ENCODE data around the gene ADGRL3. TPM values are rescaled to one million over a fixed set of nuclear protein-coding genes. Genes with fewer than 3 reads are reported as not detected.
A peak's percentile ranks its signal among the peaks of the same experiment; 100 is the strongest.

The ADGRL3 gene
- total RNA-seq (2.0 TPM), polyA plus RNA-seq (0.82 TPM)
- long read RNA-seq, donor 1: 0 reads
- long read RNA-seq, donor 2: 0 reads
- long read RNA-seq, donor 3: 0 reads
- long read RNA-seq, donor 4: 0 reads
- long read RNA-seq, donor 5: 0 reads
- long read RNA-seq, donor 6: 0 reads
- long read RNA-seq, donor 7: 0 reads
- long read RNA-seq, donor 8: 0 reads
- long read RNA-seq, donor 9: 0 reads
- long read RNA-seq, donor 10, partial matches to known transcripts: 6 of 6 reads
- long read RNA-seq, donor 10, other reads (novel, unspliced or antisense): 0 of 6 reads

- no peak within 1 kb of the TSS for H3K27ac ChIP-seq (ENCODE audit: low read depth in 1 of 2, low read length in 1 of 2)
Observed at GRCh38 chr4:61200187-61200915, at the start of gene ADGRL3. ADGRL3 (plus strand) TSS chr4:61200326.

GRCh38 chr4:61152433-61152832 lies 47.7 kb upstream of the ADGRL3 start:
- no peak overlapping the region for H3K4me3 ChIP-seq (ENCODE audit: low read length in 2 of 2)
- H3K27ac ChIP-seq (ENCODE audit: low read depth in 1 of 2, low read length in 1 of 2): no peak overlapping the region
- 89% methylated on average over 4 of the region's 4 CpGs for WGBS
- H3K9me3 ChIP-seq (ENCODE audit: control insufficient read depth in 2 of 2, insufficient read depth in 1 of 2, low read length in 1 of 2): no peaks in the 10 kb centered on the region
- no peaks in the 10 kb centered on the region for H3K36me3 ChIP-seq (ENCODE audit: control insufficient read depth in 2 of 2, insufficient read depth in 2 of 2, low read length in 1 of 2)
- no peaks in the 10 kb centered on the region for H3K27me3 ChIP-seq (ENCODE audit: control insufficient read depth in 2 of 2, insufficient read depth in 1 of 2, low read length in 1 of 2)
- no peaks in the 10 kb centered on the region for H3K4me1 ChIP-seq (ENCODE audit: control insufficient read depth in 2 of 2, insufficient read depth in 2 of 2, low read length in 2 of 2)
- DNase-seq (ENCODE audit: low read depth in 6 of 9, low spot score in 9 of 9): no peak

More at GRCh38 chr4:61200187-61200915, at the start of gene ADGRL3:
- Histone ChIP-seq H3K36me3 (ENCODE audit: control insufficient read depth in 2 of 2, insufficient read depth in 2 of 2, low read length in 1 of 2) (no peaks in the 10 kb centered on the region), H3K9me3 (ENCODE audit: control insufficient read depth in 2 of 2, insufficient read depth in 1 of 2, low read length in 1 of 2) (no peaks in the 10 kb centered on the region), H3K27me3 (ENCODE audit: control insufficient read depth in 2 of 2, insufficient read depth in 1 of 2, low read length in 1 of 2) (peaks cover 38 to 55% of the 10 kb centered on the region in 2 donors), H3K4me3 (ENCODE audit: low read length in 2 of 2) (peak within 1 kb of the TSS; percentile 29 to 39), H3K4me1 (ENCODE audit: control insufficient read depth in 2 of 2, insufficient read depth in 2 of 2, low read length in 2 of 2) (no peaks in the 10 kb centered on the region)
- peak in 2 of 9 donors; percentile 4 to 18 for DNase-seq (ENCODE audit: low read depth in 6 of 9, low spot score in 9 of 9)
- WGBS: under 1% methylated on average over 92 of the region's 92 CpGs

DNA sequence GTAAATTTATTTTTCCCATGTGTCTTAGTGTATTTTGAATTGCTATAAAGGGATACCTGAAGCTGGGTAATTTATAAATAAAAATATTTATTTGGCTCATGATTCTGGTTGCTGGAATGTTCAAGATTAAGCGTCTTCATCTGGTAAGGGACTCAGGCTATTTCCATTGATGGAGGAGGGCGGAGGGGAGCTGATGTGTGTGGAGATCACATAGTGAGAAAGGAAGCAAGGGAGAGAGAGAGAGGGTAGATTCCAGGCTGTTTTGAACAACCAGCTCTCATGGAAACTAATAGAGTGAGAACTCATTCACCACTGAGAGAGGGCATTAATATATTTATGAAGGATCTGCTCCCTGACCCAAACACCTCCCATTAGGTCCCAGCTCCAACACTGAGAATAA lies 39.6 kb upstream of the ADGRL3 start:
- 96% methylated on average over 2 of the region's 2 CpGs for WGBS
- no peaks in the 10 kb centered on the region for H3K36me3 ChIP-seq (ENCODE audit: control insufficient read depth in 2 of 2, insufficient read depth in 2 of 2, low read length in 1 of 2)
- H3K4me3 ChIP-seq (ENCODE audit: low read length in 2 of 2): no peak overlapping the region
- no peaks in the 10 kb centered on the region for H3K27me3 ChIP-seq (ENCODE audit: control insufficient read depth in 2 of 2, insufficient read depth in 1 of 2, low read length in 1 of 2)
- no peak overlapping the region for H3K27ac ChIP-seq (ENCODE audit: low read depth in 1 of 2, low read length in 1 of 2)
- DNase-seq (ENCODE audit: low read depth in 6 of 9, low spot score in 9 of 9): no peak
- H3K4me1 ChIP-seq (ENCODE audit: control insufficient read depth in 2 of 2, insufficient read depth in 2 of 2, low read length in 2 of 2): no peaks in the 10 kb centered on the region
- no peaks in the 10 kb centered on the region for H3K9me3 ChIP-seq (ENCODE audit: control insufficient read depth in 2 of 2, insufficient read depth in 1 of 2, low read length in 1 of 2)

GRCh38 chr4:61162116-61162515 lies 38.0 kb upstream of the ADGRL3 start:
- H3K9me3 ChIP-seq (ENCODE audit: control insufficient read depth in 2 of 2, insufficient read depth in 1 of 2, low read length in 1 of 2): no peaks in the 10 kb centered on the region
- H3K4me1 ChIP-seq (ENCODE audit: control insufficient read depth in 2 of 2, insufficient read depth in 2 of 2, low read length in 2 of 2): no peaks in the 10 kb centered on the region
- H3K27me3 ChIP-seq (ENCODE audit: control insufficient read depth in 2 of 2, insufficient read depth in 1 of 2, low read length in 1 of 2): no peaks in the 10 kb centered on the region
- no peak overlapping the region for H3K27ac ChIP-seq (ENCODE audit: low read depth in 1 of 2, low read length in 1 of 2)
- DNase-seq (ENCODE audit: low read depth in 6 of 9, low spot score in 9 of 9): no peak
- WGBS: 46% methylated on average over 1 of the region's 1 CpG
- no peak overlapping the region for H3K4me3 ChIP-seq (ENCODE audit: low read length in 2 of 2)
- no peaks in the 10 kb centered on the region for H3K36me3 ChIP-seq (ENCODE audit: control insufficient read depth in 2 of 2, insufficient read depth in 2 of 2, low read length in 1 of 2)

GRCh38 chr4:61173799-61174198 lies 26.3 kb upstream of the ADGRL3 start:
- Histone ChIP-seq H3K27me3 (ENCODE audit: control insufficient read depth in 2 of 2, insufficient read depth in 1 of 2, low read length in 1 of 2) (no peaks in the 10 kb centered on the region), H3K9me3 (ENCODE audit: control insufficient read depth in 2 of 2, insufficient read depth in 1 of 2, low read length in 1 of 2) (no peaks in the 10 kb centered on the region), H3K4me1 (ENCODE audit: control insufficient read depth in 2 of 2, insufficient read depth in 2 of 2, low read length in 2 of 2) (no peaks in the 10 kb centered on the region), H3K27ac (ENCODE audit: low read depth in 1 of 2, low read length in 1 of 2) (no peak overlapping the region), H3K4me3 (ENCODE audit: low read length in 2 of 2) (no peak overlapping the region), H3K36me3 (ENCODE audit: control insufficient read depth in 2 of 2, insufficient read depth in 2 of 2, low read length in 1 of 2) (no peaks in the 10 kb centered on the region)
- DNase-seq (ENCODE audit: low read depth in 6 of 9, low spot score in 9 of 9): no peak
- WGBS: 90% methylated on average over 1 of the region's 1 CpG

DNA sequence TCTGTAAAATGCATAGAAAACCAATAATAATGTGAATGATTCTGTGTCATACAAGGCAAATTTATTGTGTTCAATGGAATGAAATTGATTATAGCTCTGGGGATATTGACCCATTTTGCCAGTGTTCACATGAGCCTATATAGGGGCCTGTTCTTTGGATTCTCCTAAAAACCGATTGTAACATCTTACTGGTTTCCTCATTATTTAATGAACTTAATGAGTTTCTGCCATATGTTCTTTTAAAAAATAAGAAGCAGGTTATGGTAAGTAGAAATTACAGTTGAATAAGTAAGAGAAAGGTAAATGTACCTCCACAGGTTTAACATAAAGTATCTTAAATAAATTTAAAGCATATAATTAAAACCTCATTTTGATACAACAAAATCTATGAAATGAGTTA lies 24.6 kb upstream of the ADGRL3 start:
- no peaks in the 10 kb centered on the region for H3K27me3 ChIP-seq (ENCODE audit: control insufficient read depth in 2 of 2, insufficient read depth in 1 of 2, low read length in 1 of 2)
- no peaks in the 10 kb centered on the region for H3K9me3 ChIP-seq (ENCODE audit: control insufficient read depth in 2 of 2, insufficient read depth in 1 of 2, low read length in 1 of 2)
- no peaks in the 10 kb centered on the region for H3K36me3 ChIP-seq (ENCODE audit: control insufficient read depth in 2 of 2, insufficient read depth in 2 of 2, low read length in 1 of 2)
- no peak for DNase-seq (ENCODE audit: low read depth in 6 of 9, low spot score in 9 of 9)
- H3K27ac ChIP-seq (ENCODE audit: low read depth in 1 of 2, low read length in 1 of 2): no peak overlapping the region
- H3K4me1 ChIP-seq (ENCODE audit: control insufficient read depth in 2 of 2, insufficient read depth in 2 of 2, low read length in 2 of 2): no peaks in the 10 kb centered on the region
- 44% methylated on average over 1 of the region's 1 CpG for WGBS
- H3K4me3 ChIP-seq (ENCODE audit: low read length in 2 of 2): no peak overlapping the region

DNA sequence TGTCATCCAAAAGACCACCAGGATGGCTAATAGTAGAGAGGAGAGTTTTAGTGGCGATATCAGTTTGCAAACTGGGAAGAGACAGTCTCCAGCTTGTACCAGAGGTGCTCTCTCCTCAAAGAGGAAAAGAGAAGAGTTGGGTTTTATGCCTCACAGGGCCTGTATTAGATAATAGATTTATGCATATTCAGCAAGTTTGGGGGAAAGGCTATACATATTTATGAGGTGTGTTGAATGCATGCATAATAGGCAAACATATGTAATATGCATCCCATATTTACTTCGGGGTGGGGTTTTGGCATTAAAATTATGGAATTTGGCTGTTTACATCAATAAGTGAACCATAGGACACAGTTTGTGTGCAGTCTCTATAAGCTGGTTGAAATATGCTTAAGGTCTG lies 22.8 kb upstream of the ADGRL3 start:
- 93% methylated on average over 2 of the region's 2 CpGs for WGBS
- no peaks in the 10 kb centered on the region for H3K36me3 ChIP-seq (ENCODE audit: control insufficient read depth in 2 of 2, insufficient read depth in 2 of 2, low read length in 1 of 2)
- no peaks in the 10 kb centered on the region for H3K9me3 ChIP-seq (ENCODE audit: control insufficient read depth in 2 of 2, insufficient read depth in 1 of 2, low read length in 1 of 2)
- DNase-seq (ENCODE audit: low read depth in 6 of 9, low spot score in 9 of 9): no peak
- no peak overlapping the region for H3K4me3 ChIP-seq (ENCODE audit: low read length in 2 of 2)
- H3K4me1 ChIP-seq (ENCODE audit: control insufficient read depth in 2 of 2, insufficient read depth in 2 of 2, low read length in 2 of 2): no peaks in the 10 kb centered on the region
- no peaks in the 10 kb centered on the region for H3K27me3 ChIP-seq (ENCODE audit: control insufficient read depth in 2 of 2, insufficient read depth in 1 of 2, low read length in 1 of 2)
- no peak overlapping the region for H3K27ac ChIP-seq (ENCODE audit: low read depth in 1 of 2, low read length in 1 of 2)

- DNase-seq (ENCODE audit: low read depth in 6 of 9, low spot score in 9 of 9): no peak
- Histone ChIP-seq H3K9me3 (ENCODE audit: control insufficient read depth in 2 of 2, insufficient read depth in 1 of 2, low read length in 1 of 2) (peaks cover 0 to 3% of the 10 kb centered on the region in 2 donors), H3K4me1 (ENCODE audit: control insufficient read depth in 2 of 2, insufficient read depth in 2 of 2, low read length in 2 of 2) (no peaks in the 10 kb centered on the region), H3K27me3 (ENCODE audit: control insufficient read depth in 2 of 2, insufficient read depth in 1 of 2, low read length in 1 of 2) (no peaks in the 10 kb centered on the region), H3K27ac (ENCODE audit: low read depth in 1 of 2, low read length in 1 of 2) (no peak overlapping the region), H3K36me3 (ENCODE audit: control insufficient read depth in 2 of 2, insufficient read depth in 2 of 2, low read length in 1 of 2) (no peaks in the 10 kb centered on the region), H3K4me3 (ENCODE audit: low read length in 2 of 2) (no peak overlapping the region)
- 75% methylated on average over 5 of the region's 5 CpGs for WGBS
Observed at GRCh38 chr4:61180405-61180804, 19.7 kb upstream of the ADGRL3 start.

GRCh38 chr4:61182915-61183314 lies 17.2 kb upstream of the ADGRL3 start:
- Histone ChIP-seq H3K9me3 (ENCODE audit: control insufficient read depth in 2 of 2, insufficient read depth in 1 of 2, low read length in 1 of 2) (peaks cover 0 to 3% of the 10 kb centered on the region in 2 donors), H3K27ac (ENCODE audit: low read depth in 1 of 2, low read length in 1 of 2) (no peak overlapping the region), H3K4me3 (ENCODE audit: low read length in 2 of 2) (no peak overlapping the region), H3K4me1 (ENCODE audit: control insufficient read depth in 2 of 2, insufficient read depth in 2 of 2, low read length in 2 of 2) (no peaks in the 10 kb centered on the region), H3K27me3 (ENCODE audit: control insufficient read depth in 2 of 2, insufficient read depth in 1 of 2, low read length in 1 of 2) (no peaks in the 10 kb centered on the region), H3K36me3 (ENCODE audit: control insufficient read depth in 2 of 2, insufficient read depth in 2 of 2, low read length in 1 of 2) (no peaks in the 10 kb centered on the region)
- WGBS: 94% methylated on average over 1 of the region's 1 CpG
- no peak for DNase-seq (ENCODE audit: low read depth in 6 of 9, low spot score in 9 of 9)

Data from thymus (tissue), 14 donors.